ENCODE results near the gene SNX27. TPM values are rescaled to one million over a fixed set of nuclear protein-coding genes. Genes with fewer than 3 reads are reported as not detected.

The SNX27 gene
- total RNA-seq, 1 donor from 2014 or later = 13.0 TPM

- TF ChIP-seq, protein P1, sequence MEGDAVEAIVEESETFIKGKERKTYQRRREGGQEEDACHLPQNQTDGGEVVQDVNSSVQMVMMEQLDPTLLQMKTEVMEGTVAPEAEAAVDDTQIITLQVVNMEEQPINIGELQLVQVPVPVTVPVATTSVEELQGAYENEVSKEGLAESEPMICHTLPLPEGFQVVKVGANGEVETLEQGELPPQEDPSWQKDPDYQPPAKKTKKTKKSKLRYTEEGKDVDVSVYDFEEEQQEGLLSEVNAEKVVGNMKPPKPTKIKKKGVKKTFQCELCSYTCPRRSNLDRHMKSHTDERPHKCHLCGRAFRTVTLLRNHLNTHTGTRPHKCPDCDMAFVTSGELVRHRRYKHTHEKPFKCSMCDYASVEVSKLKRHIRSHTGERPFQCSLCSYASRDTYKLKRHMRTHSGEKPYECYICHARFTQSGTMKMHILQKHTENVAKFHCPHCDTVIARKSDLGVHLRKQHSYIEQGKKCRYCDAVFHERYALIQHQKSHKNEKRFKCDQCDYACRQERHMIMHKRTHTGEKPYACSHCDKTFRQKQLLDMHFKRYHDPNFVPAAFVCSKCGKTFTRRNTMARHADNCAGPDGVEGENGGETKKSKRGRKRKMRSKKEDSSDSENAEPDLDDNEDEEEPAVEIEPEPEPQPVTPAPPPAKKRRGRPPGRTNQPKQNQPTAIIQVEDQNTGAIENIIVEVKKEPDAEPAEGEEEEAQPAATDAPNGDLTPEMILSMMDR (IDR thresholded peaks at IDR 0.05) = no peak
- Histone ChIP-seq H3K4me3 (no peak overlapping the region), H3K36me3 (peaks cover 4 to 15% of the 10 kb centered on the region in 2 donors), H3K4me1 (peaks cover 0 to 5% of the 10 kb centered on the region in 2 donors), H3K27ac (no peak overlapping the region), H3K9me3 (no peaks in the 10 kb centered on the region), H3K27me3 (no peaks in the 10 kb centered on the region)
- intact Hi-C loops (cut with DNase I) = no loop called here
- DNase-seq (ENCODE audit: low spot score in 2 of 2) = no peak
Observed at GRCh38 chr1:151684128-151684527, 72.3 kb downstream of the SNX27 start.

GRCh38 chr1:151686561-151686960, 74.7 kb downstream of the SNX27 start:
- no peaks in the 10 kb centered on the region for H3K27me3 ChIP-seq
- intact Hi-C loops (cut with DNase I) = no loop called here
- DNase-seq (ENCODE audit: low spot score in 2 of 2) = no peak
- H3K27ac ChIP-seq = no peak overlapping the region
- H3K36me3 ChIP-seq = peaks cover 4 to 15% of the 10 kb centered on the region in 2 donors
- H3K4me3 ChIP-seq = no peak overlapping the region
- H3K4me1 ChIP-seq = no peaks in the 10 kb centered on the region
- H3K9me3 ChIP-seq = no peaks in the 10 kb centered on the region
- TF ChIP-seq, protein P1 (IDR thresholded peaks at IDR 0.05) = no peak

GRCh38 chr1:151689494-151689893, 77.6 kb downstream of the SNX27 start:
- no peak overlapping the region for H3K27ac ChIP-seq
- intact Hi-C loops (cut with DNase I) = no loop called here
- no peak for DNase-seq (ENCODE audit: low spot score in 2 of 2)
- H3K27me3 ChIP-seq = no peaks in the 10 kb centered on the region
- no peak overlapping the region for H3K4me3 ChIP-seq
- TF ChIP-seq, protein P1 (IDR thresholded peaks at IDR 0.05) = no peak
- no peaks in the 10 kb centered on the region for H3K4me1 ChIP-seq
- H3K36me3 ChIP-seq = peaks cover 24 to 28% of the 10 kb centered on the region in 2 donors
- H3K9me3 ChIP-seq = no peaks in the 10 kb centered on the region

GRCh38 chr1:151692226-151692625, 80.4 kb downstream of the SNX27 start:
- Histone ChIP-seq H3K9me3 (no peaks in the 10 kb centered on the region), H3K27ac (no peak overlapping the region), H3K27me3 (no peaks in the 10 kb centered on the region), H3K36me3 (peaks cover 26 to 41% of the 10 kb centered on the region in 2 donors), H3K4me3 (no peak overlapping the region), H3K4me1 (no peaks in the 10 kb centered on the region)
- intact Hi-C loops (cut with DNase I) = no loop called here
- DNase-seq (ENCODE audit: low spot score in 2 of 2) = no peak
- TF ChIP-seq, protein P1 (IDR thresholded peaks at IDR 0.05) = no peak

DNA sequence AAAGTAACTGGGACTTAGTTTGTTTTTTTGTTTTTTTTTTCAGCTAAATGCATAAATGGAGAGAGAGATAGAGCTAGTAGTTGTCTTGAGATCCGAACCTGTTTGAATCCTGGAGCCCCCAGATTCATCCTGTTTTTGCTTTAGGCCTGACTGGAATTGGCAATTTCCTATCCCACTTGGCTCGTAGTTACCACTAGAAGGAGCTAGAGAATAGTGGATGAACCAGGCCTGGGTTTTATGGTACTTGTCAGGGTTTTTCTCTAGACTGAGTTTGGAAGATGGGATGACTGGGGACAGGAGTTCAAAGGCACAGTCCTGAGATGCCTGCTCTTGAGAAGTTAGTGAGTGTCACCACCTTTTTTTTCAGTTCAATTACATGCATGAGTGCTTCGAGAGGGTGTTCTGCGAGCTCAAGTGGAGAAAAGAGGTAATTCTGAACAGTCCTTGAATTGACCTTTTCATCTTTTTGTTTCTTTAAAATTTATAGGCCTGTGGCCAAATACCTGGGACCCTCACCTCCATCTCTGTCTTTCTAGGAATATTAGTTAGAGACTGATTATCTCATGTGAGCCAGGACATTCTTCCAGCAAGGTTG, 81.3 kb downstream of the SNX27 start:
- no peak overlapping the region for H3K27ac ChIP-seq
- H3K36me3 ChIP-seq = peaks cover 28 to 50% of the 10 kb centered on the region in 2 donors
- DNase-seq (ENCODE audit: low spot score in 2 of 2) = no peak
- intact Hi-C loops (cut with DNase I) = no loop called here
- TF ChIP-seq, protein P1 (IDR thresholded peaks at IDR 0.05) = peak in 1 of 3 experiments; percentile 34
- no peaks in the 10 kb centered on the region for H3K27me3 ChIP-seq
- no peak overlapping the region for H3K4me3 ChIP-seq
- H3K9me3 ChIP-seq = no peaks in the 10 kb centered on the region
- no peaks in the 10 kb centered on the region for H3K4me1 ChIP-seq

DNA sequence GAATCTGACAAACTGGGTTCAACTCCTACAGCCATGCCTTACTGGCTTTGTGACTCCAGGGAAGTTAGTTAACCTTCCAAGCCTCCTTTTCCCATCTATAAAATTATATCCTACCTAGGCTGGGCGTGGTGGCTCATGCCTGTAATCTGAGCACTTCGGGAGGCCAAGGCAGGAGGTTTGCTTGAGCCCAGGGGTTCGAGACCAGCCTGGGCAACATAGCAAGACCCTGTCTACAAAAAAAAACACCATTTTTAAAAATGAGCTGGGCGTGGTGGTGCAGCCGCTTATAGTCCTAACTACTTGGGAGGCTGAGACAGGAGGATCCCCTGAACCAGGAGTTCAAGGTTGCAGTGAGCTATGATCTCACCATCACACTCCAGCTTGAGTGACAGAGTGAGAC, 89.7 kb downstream of the SNX27 start:
- Histone ChIP-seq H3K36me3 (peaks cover 23 to 52% of the 10 kb centered on the region in 2 donors), H3K4me1 (no peaks in the 10 kb centered on the region), H3K4me3 (no peak overlapping the region), H3K9me3 (no peaks in the 10 kb centered on the region), H3K27ac (no peak overlapping the region), H3K27me3 (no peaks in the 10 kb centered on the region)
- no peak for DNase-seq (ENCODE audit: low spot score in 2 of 2)
- TF ChIP-seq, protein P1 (IDR thresholded peaks at IDR 0.05) = no peak
- intact Hi-C loops (cut with DNase I) = no loop called here
